GM19468 (cell line): ENCODE results near the gene SDCBP2.
"Not testable (repeated sequence)": the region's sequence is repeated elsewhere in the genome, so short reads cannot be mapped to it uniquely, and the experiment has no call there.

Experiments used
- ATAC-seq: cut with Tn5 transposase; IDR thresholded peaks from one replicate; pipeline ENCODE4 v1.9.1; 2021; ENCODE audit warnings: mild to moderate bottlenecking, moderate library complexity, moderate number of reproducible peaks; ENCODE audit not compliant: unreplicated experiment; ENCODE audit errors: extremely low read depth

The SDCBP2 gene

DNA sequence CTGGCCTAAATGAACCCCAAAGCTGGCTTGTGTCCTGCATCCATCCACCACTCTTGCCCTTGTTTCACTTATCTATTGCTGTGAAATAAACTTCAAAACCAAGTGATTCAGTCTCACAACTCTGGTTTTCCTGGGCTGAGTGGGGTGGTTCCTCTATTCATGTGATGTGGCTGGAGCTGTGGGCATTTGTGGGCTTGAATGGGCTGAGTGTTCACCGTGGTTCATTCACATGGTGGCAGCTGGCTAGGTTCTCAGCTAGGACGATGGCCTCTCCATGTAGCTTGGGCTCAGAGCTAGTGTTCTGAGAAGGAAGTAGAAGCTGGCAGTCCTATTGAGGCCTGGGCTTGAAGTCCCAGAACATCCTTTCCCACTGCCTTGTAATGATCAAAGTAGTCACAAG is 33.5 kb upstream of the SDCBP2 start:
- no peak for ATAC-seq

DNA sequence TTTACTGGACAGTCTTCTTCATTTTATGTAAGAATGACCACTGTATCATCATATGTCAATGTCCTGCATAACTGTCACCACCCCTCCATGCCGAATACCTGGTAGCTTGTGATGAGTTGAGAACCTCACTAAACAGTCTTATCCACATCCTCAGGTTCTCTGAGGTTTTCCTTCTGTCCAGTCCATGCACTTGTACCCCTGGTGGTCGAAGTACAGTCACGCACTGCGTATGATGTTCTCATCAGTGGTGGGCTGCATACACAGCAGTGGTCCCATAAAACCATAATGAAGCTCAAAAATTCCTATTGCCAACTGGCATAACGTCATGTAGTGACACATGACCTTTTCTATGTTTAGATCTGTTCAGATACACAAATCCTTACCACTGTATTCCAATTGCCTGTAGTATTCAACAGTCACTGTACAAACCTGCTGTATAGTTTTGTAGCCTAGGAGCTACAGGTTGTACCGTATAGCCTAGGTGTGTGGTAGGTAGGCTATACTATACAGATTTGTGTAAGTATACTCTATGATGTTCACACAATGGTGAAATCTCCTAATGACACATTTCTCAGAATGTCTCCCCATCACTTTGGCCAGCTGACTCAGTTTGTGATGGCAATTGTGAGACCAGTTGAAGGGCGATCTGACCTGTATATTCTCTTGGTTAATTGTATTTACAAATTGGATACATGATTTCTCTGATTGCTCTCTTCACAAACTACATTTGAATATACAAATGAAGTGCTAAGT is 31.3 kb upstream of the SDCBP2 start:
- ATAC-seq = no peak

DNA sequence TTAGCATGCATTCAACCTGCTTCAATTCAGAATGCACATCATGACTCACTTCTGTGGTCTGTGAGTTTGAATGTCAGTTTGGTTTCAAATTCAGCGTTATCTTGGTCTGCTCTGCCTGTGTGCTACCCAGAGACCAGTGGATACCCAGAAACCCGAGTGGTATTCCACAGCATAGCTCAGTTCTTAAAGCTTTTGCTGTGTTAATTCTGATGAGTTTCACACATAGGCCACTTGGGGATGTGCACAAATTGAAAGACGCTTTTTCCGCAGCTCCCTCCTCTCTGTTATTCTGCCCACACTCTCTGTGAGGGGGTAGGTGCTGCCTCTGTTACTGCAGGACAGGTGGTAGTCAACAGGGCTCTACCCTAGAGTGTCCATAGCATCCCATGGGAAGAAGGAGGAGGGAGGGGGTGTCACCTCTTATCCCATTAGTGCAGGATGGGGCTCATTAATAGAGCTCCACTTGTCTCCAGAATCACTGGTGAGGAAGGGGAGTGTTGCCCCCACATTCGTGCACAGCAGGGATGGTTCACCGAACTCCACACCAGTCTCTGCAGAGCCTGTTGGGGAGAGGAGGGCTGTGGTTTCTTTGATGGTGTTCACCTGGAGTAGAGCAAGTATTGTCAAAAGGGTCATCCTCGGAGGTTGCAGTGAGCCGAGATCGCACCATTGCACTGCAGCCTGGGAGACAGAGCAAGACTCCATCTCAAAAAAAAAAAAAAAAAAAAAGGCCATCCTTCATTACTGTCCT is 29.2 kb upstream of the SDCBP2 start:
- no peak for ATAC-seq

DNA sequence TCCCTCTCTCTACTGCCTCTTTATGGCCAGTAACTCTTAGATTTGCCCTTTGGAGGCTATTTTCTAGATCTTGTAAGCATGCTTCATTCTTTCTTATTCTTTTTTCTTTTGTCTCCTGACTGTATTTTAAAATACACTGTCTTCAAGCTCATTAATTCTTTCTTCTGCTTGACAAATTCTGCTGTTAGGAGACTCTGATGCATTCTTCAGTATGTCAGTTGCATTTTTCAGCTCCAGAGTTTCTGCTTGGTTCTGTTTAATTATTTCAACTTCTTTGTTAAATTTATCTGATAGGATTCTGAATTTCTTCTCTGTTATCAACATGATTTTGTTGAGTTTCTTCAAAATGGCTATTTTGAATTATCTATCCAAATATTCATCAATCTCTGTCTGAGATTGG is 25.0 kb upstream of the SDCBP2 start:
- no peak for ATAC-seq

DNA sequence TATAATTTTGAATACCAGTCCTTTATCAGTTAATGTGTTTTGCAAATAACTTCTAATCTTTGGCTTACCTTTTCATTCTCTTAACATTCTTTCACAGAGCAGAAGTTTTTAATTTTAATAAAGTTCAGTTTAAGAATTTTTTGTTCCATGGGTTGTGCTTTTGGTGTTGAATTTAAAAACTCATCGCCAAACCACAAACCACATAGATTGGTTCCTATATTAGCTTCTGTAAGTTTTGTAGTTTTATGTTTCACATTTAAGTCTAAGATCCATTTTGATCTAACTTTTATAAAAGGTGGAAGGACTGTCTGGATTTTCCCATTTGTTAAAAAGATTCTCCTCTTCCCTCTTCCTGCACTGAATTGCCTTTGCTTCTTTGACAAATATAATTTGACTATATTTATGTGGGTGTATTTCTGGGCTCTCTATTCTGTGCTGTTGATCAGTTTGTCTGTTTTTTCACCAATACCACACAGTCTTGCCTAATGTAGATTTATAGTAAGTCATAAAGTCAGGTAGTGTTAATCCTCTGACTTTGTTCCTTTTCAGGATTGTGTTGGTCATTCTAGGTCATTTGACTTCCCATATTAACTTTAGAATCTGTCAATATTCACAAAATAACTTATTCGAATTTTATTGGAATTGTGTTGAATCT is 17.5 kb upstream of the SDCBP2 start:
- no peak for ATAC-seq

DNA sequence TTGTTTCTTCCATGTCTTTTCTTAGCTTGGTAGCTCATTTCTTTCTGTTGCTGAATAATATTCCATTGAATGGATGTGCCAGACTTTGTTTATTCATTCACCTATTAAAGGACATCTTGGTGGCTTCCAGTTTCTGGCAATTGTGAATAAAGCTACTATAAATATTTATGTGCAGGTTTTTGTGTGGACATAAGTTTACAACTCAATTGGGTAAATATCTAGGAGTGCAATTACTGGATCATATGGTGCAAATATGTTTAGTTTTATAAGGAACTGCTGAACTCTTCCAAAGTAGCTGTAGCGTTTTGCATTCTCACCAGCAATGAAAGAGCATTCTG is 16.8 kb upstream of the SDCBP2 start:
- no peak for ATAC-seq

DNA sequence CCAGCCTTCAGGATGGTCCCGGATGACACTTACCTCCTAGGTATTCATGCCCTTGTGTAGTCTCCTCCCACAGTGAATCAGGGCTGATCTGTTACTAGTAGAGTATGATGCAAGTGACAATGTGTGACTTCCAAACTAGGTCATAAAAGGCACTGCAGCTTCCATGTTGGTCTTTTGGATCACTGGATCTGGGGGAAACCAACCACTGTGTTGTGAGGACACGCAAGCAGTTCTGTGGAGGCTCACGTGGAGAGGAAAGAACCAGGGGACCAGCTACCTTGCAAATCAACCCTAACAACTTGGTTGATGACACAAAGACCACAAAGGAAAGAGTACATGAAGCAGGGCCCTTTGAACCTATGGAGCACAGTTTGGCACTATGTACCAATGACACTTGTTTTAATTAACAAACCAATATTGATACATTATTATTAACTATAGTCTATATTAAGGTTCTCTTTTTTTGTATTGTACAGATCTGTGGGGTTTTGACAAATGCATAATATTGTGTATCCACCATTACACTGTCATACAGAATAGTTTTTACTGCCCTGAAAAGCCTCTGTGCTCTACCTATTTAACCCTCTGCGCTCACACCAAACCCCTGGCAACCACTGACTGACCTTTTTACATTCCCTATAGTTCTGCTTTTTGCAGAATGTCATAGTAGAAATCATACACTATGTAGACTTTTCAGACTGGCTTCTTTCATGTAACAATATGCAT is 16.3 kb upstream of the SDCBP2 start:
- ATAC-seq = no peak

DNA sequence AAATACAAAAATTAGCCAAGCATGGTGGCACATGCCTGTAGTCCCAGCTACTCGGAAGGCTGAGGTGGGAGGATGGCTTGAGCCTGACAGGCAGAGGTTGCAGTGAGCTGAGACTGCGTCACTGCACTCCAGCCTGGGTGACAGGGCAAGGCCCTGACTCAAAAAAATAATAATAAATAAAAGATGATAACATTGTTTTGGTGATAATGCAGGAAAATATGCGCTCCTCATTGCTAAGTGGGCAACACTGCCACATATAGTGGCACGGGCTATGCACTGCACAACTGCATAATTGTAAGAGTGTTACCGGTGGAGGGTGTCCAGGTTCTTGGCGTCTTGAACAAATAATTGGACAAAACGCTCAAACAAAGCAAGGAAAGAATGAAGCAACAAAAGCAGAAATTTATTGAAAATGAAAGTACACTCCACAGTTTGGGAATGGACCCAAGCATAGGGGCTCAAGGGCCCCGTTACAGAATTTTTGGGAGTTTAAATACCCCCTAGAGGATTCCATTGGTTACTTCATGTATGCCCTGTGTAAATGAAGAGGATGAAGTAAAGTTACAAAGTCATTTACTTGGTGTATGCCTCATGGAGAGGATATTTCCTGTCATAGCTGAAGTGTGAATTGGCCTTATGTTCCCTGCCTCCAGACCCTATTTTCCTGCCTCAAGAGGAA is 14.6 kb upstream of the SDCBP2 start:
- not testable (repeated sequence) for ATAC-seq

DNA sequence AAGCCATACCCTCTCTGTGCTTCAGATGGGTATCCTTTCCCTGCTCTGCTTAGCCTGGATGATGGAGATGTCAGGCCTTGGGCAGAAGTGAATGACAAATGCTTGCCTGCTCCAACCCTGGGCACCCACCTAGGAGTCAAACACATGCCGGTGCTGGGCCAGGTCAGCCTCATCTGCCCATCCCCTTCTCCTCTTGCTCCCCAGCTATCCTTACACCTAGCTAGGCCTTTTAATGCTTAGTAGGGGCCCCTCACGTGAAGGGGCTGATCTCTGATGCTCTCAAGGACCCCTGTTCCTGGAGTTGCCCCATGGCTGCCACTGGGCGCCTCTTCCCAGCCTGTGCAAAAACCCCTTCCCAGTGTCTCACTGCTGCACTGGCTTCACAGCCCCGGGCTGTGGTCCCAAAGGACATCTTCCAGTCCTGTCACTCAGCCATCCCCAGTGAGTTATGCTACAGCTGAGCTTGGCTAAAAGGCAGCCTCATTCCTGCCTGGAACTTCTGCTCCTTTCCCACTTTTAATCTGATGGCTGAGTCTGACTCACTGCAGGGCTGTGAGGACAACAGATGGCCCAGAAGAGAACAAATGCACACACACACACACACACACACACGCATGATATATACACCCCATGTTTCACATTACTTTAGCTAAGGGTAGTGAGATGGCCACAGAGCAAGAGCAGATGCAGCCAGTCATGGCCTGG is 12.8 kb upstream of the SDCBP2 start:
- no peak for ATAC-seq

DNA sequence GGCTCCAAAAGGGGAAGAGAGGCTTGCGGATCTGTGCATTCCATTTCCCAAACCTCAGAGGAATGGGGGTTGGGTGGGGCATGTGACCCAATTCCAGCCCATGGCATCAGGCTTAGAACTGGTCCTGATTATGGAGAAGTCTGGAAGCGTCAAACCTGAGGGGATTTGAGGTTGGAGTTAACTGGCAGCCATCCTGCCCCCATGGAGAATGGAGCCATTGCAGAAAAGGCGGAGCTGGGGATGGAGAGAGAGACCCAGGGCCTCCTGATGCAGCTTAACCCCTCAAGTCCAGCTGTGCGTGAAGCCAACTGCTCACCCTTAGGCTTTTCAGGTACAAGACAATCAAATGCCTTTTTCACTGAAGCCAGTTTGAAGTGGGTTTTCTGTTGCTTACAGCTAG is 9.9 kb upstream of the SDCBP2 start:
- ATAC-seq = no peak

DNA sequence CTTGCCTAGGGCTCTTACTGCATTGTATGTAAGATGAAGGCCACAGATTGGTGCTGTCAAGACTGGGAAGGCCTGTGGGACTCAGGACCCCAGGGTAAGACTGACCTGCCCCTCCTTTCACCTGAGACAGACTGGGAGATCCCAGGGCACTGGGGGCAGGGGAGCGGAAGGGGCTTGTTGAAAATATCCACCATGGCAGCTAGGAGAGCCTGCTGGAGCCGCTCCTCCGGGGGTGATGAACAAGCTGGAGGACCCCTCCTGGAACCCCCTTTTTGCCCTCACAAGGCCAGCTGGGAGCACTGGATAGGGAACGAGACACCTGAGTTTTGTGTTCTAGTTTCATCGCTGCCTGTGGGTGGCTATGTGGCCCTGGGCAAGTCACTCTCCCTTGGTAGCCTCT is 9.2 kb upstream of the SDCBP2 start:
- ATAC-seq = no peak

DNA sequence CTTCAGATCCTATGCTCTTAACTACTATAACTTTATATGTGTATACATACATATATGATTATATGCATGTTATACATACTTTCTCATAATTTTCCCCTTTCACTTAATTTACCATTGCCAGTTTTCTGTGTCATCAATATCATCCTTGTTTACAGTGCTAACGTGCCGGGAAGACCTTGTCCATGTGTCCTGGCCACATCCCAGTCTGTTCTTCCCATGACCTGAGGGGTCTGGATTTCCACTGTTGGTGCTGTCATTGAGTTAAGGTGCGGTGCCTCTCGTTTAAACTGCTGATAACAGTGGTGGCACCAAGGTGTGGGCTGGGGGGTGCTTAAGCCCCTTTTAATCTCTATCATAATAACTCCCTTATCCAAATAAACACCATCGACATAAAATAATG is 8.5 kb upstream of the SDCBP2 start:
- no peak for ATAC-seq

DNA sequence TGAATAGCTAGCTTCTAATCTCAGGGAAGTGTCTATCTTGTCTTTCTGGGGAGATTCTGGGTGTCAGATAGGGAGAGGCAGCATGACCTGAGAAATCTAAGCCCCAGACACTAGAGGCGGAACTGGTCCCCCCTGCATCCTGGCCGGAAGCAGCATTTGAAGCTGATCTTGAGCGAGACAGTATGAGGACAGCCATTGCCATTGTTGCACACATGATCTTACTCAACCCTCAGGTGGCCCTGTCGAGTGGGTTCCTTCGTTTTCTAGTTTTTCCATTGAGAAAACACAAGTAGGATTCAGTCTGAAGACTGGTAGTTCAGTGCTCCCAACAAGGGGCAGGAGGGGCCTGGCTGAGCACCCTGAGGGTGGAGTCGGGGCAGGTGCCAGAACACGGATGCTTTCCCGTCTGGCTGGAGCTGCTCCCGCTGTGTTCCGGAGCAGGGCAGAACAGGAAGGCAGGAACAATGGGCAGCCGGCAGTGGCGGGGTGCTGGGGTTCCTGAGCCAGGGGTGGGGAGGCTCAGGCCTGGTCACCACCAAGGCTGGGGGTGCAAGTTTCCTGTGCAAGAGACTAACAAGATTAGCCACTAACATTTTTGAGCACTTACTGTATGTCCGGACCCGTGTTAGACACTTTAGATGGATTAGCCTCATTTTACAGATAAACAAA is 7.9 kb upstream of the SDCBP2 start:
- ATAC-seq = no peak

DNA sequence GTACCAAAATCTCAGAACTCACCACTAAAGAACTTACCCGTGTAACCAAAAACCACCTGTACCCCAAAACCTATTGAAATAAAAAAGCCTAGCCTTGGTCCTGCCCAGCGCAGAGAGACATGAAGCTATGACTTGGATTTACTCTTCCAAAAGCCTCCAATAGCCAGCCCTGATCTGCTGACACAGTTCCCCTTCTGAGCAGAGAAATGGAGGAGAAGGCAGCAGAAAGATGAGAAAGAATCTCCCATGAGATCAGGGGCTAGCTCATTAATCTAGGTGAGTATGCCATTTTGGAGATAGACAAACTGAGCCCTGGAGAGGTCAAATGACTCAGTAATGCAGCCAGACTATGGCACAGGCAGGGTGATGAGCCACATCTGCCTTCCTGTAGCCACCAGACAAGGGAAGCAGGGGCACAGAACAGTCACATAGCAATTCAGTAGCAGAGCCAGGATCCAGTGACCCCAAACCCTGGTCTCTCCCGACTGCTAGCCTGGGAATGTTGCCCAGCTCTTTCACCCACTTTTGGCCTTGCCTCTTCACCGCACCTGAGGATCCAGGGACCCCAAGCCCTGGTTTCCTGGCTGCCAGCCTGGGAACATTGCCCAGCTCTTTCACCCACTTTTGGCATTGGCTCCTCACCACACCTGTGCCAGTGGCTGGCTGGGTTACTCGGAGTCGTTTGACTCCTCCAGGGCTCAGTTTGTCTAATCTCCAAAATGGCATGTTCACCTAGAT is 7.2 kb upstream of the SDCBP2 start:
- no peak for ATAC-seq

DNA sequence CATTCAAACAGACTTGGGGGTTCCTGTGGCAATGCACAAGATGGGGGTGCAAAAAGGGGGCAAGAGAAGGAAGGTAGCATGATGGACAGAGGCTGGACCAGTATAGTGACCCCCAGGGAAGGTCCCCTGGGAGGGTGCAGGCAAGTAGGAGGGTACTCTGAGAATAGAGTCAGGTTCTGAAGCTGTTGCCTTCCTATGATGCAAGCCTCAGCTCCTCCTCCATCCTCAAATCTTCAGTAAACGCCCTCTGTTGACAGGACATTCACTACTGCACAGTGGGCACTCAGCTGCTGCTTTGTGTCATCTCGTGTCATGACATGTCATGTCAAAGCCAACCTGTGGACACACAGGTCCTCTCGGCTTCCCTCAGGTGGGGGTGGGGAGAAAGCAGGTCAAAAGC is 5.8 kb upstream of the SDCBP2 start:
- ATAC-seq = no peak

DNA sequence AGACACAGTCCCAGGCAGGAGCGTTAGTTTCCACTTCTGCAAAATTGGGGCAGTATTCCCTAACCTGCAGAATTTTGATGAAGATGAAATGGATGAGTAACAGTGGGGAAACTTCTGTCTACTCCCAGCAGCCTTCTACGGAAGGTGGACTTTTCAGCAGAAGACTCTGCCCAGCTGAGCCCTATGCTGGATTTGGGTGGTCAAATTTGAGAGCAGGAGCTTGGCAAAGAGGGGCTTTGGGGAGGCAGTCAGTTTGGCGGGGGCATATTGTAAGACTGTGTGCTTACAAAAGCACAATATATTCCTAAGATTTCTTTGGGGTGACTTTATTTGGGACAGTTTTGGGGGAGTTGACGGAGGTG is 5.4 kb upstream of the SDCBP2 start:
- no peak for ATAC-seq

DNA sequence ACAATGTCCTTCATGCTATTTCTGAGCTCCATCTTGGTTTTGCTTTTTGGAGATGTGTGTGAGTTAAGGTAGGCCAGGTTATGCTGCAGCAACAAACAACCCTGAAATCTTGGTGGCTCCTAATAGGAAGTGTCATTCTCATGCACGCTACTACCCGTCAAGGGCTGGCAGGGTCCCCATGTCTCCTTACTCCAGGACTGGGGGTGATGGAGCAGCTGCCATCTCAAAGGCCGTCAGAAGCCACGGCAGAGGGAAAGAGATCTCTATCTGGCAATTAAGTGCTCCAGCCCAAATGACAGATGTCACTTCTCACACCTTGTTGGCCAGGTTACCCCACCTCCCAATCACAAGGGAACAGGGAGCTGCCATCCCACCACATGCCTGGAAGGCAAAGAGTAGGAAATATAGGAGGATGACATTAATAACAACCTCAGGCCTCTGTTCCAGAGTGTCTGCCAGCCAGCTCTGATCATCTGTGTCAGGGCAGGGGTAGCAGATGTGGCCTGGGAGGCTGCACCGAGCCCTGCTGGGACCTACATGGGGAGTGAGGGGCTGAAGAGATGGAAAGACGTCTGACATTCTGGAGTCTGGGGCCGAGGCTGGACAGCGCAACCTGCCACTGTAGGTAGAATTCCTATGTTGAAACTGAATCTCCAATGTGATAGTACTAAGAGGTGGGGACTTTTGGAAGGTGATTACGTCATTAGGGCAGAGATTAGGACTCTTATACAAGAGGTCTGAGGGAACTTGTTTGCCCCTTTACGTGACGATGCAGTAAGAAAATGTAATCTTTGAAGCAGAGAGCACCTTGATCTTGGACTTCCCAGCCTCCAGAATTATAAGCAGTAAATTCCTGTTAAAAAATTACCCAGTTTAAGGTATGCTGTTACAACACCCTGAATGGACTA is 4.8 kb upstream of the SDCBP2 start:
- no peak for ATAC-seq
